NCI-H187 (cell line): ENCODE results near the gene SCAMP3.
"Not testable (repeated sequence)": the region's sequence is repeated elsewhere in the genome, so short reads cannot be mapped to it uniquely, and the experiment has no call there.

ENCODE experiments used
- DNase-seq, 2 experiments: peaks; one replicate each; lab custom pipeline; 2025; lab: John Stamatoyannopoulos, UW

The SCAMP3 gene

DNA sequence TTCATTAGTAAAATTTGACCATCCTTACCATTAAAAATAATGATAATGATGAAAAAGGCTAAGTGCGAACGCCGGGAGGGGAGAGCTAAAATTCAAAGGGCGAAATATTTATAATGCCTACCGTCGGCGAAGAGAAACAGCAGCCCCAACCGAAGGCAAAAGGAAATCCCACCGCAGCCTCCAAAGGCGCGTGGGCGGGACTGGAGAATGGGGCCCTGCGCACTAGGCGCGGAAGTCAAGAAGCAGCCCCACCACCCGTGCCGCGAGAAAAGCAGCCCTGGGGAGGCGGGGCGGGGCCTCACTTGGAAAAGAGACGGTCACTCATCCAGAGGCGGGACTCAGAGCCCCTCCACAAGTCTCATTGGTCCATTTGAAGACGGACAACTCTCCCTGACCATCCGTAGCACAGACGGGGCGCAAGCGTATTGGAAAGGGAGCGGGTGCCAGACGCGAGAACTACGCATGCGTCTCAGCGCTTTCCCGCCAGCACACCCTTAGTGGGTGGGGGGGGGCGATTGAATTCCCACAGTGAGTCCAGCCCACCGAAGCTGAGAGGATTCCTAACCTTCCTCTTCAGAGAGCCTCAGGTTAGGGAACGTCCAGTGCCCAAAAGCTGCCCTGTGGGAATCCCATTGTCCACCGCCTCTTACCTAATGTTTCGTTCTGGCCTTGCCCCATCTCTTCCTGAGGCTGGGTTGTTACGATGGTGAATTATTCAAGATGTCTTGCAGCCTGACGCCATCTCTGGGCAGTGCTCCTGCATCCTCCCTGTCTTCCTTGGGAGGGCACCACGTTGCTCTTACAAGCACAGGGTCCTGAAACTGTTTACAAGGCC lies 34.7 kb downstream of the SCAMP3 start:
- peak; percentile 100 for DNase-seq

- peak in 1 of 2 experiments; percentile 41 for DNase-seq
These were observed 35.3 kb downstream of the SCAMP3 start for GRCh38 chr1:155226910-155227260.

DNA sequence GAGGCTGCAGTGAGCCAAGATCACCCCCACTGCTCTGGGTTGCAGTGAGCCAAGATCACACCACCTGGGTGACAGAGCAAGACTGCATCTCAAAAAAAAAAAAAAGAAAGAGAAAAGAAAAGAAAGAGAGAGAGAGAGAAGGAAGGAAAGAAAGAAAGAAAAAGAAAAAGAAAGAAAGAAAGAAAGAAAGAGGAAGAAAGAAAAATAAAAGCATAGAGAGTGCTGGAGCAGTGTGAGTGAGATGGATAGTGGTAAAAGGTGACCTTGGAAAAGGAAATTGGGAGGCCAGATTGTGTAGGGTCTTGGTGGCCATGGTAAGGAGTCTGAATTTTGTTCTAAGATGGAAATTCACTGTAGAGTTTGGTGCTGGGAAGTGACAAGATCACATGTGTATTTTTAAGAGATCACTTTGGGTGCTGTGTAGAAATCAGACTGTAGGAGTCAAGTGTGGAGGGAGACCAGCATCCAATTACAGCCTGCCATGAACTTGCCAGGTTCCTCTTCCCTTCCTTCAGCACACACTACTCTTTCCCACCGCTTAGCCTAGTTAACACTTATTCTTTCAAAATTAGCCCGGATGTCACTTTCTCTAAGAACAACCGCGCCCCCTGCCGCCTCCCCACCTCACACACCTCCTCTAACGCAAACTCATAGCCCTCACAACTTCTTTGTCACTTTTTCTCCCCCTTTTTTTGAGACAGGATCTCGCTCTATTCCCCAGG lies 35.8 kb downstream of the SCAMP3 start:
- DNase-seq: peak; percentile 74 to 80

- not testable (repeated sequence) for DNase-seq
These were observed 36.8 kb downstream of the SCAMP3 start for GRCh38 chr1:155225404-155225759.

DNA sequence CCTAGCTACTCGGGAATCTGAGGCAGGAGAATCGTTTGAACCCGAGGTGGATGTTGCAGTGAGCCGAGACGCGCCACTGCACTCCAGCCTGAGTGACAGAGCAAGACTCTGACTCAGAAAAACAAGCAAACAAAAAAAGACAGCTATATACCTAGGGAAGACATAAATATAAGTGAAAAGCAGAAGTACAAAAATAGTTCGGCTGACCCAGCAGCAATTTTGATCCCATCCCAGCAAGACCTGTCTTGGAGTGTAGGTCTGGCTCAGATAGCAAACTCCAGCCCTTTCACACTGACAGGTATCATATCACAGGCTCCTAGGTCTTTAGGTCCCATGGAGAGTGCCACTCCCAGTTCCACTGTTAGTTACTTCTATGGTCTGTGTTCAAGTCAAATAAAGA lies 39.1 kb downstream of the SCAMP3 start:
- no peak for DNase-seq

- DNase-seq: not testable (repeated sequence)
These were observed 41.8 kb downstream of the SCAMP3 start for GRCh38 chr1:155220211-155220965.

- peak in 1 of 2 experiments; percentile 54 for DNase-seq
These were observed 42.5 kb downstream of the SCAMP3 start for GRCh38 chr1:155219592-155220031.

- peak; percentile 84 to 93 for DNase-seq
These were observed 43.1 kb downstream of the SCAMP3 start for GRCh38 chr1:155218854-155219591.

DNA sequence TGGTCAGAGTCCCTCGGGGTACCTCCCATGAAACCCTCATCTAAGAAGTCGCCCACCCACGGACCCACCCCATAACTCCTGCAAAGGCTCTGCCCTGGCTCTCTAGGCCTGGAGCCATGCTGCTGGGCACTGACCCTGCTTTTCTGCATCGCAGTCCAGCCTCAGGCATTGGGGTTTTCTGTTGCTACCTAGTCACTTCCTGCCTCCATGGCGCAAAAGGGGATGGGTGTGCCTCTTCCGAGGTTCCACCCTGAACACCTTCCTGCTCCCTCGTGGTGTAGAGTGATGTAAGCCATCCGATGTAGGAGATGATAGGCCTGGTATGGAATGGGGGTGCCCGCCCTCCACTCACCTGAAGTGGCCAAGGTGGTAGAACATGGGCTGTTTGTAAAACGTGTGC lies 47.5 kb downstream of the SCAMP3 start:
- DNase-seq: not testable (repeated sequence)

DNA sequence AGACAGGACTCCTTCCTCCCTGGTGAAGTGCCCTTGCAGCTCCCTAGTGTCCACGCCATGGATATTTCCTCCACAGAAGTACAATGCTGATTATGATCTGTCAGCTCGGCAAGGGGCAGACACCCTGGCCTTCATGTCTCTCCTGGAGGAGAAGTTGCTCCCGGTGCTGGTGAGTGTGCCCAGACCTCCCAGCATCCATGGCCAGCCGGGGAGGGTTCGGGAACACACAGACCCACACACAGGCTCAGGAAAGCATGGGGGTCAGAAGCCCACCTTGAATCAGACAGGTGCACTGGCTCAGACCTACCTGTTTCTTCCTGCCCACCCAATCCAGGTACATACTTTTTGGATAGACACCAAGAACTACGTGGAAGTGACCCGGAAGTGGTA lies 50.1 kb downstream of the SCAMP3 start:
- not testable (repeated sequence) for DNase-seq

- DNase-seq: not testable (repeated sequence)
These were observed 50.6 kb downstream of the SCAMP3 start for GRCh38 chr1:155211381-155212050.

DNA sequence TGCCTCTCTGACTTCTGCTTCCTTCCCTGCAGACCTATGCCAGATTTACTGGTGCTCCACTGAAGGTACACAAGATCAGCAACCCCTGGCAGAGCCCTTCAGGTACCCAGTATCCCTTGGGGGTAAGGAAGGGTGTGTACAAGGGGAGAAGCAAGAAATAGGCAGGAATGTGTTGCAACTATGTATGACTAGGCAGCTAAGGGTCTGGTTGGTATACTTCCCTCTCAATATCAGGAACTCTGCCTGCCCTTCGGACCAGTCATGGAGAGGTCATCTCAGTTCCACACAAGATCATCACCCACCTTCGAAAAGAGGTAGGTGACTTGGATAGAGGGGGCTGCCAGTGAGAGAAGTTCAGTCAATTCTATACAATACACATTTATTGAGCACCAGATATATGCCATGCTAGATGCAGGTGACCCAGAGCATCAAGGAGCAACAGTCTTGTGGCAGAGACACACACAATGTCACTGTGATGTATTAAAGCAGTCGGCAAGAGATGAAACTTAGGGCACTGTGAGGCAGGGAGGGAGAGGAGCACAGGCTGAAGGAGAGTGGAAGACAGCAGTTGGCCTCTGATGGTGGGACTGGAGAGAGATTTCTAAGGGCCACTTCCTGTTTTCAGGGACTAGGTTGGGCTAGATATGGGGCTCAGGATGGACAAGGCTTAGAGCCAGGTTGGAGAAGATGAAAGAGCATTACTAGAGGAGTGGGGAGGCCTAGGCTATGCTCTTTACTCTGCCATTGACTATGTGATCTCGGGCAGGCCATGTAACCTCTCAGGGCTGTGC lies 51.7 kb downstream of the SCAMP3 start:
- no peak for DNase-seq

DNA sequence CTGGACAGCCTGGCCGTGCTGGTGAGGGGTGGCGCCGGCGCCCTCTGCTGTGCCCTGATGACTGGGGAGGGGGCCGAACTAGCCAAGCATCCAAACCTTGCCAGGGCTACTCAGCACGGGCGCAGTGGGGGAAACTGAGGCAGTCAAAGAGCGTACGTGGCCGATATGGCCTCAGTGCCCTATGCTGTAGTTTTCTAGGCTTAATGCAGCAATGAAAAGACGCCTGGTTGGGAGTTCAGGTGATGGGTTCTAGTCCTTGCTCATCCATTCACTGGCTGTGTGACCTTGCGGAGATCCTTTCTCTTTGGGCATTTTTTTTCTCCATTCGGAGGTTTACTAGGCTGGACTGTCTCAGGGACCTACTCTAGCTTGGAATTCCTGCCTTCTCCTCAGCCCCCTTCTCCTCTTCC lies 52.8 kb downstream of the SCAMP3 start:
- DNase-seq: no peak

- peak; percentile 62 to 90 for DNase-seq
These were observed 53.4 kb downstream of the SCAMP3 start, which contains the start of gene MTX1 for GRCh38 chr1:155208541-155209311. TSS of gene MTX1 (plus strand) at chr1:155208695. CDS start at chr1:155208805, 110 bp downstream.

- DNase-seq: no peak
These were observed 54.2 kb downstream of the SCAMP3 start, which contains the start of gene THBS3 for GRCh38 chr1:155207806-155208540. TSS of gene THBS3 (minus strand) at chr1:155207897. CDS start at chr1:155207876, 21 bp downstream.

DNA sequence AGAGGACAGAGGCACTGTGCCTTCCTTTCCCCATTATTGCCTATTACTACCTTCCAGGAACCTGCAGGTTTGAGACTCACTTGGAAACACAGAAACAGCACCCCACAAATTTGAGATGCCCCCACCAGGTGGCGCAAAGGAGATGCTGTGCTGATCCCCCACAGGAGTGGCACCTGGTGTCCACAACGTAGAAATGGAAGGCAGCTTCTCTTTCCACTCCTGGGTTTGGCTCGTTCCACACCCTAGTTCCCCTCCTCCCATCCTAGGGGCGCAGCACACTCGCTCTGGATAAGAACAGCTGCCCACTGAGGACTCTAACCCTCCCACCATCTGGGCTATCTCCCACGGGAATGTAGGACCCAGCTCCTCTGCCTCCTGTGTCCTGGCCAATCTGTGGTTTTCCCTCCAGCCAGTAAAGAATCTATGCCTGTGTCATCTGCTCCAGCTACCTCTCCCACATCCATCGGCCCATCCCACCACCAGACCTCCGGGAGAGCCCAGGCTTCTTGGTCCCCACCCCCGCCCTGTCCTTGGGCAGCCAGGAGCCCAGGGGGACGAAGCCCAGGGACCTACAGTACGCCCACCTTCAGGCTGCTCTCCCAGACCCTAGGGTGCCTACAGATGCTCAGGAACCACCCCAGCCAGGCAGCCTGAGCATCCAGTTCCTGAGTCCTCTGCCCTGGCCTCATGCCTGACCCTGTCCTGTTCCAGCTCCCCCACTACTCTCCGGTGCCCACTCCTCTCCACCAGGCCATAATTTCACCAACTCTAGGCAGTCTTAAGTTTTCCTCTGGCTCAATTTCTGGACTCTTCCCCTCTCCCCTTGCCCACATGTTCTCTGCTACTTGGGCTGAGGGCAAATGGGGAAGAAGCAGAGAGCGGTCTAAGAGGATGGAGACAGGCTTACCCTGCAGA lies 55.0 kb downstream of the SCAMP3 start:
- peak; percentile 82 to 95 for DNase-seq
